NB4 (cell line): ENCODE results near the gene MAFB.
A peak's percentile ranks its signal among the peaks of the same experiment; 100 is the strongest.

Experiments
- DNase-seq: peaks from one replicate; pipeline ENCODE4 v3.0.0; 2010; ENCODE audit warnings: low read depth
- H3K4me3 ChIP-seq: one replicate; pipeline ENCODE4 v1.5.1; 2011; ENCODE audit warnings: mild to moderate bottlenecking, low read depth, low read length, moderate library complexity
- MAX ChIP-seq: IDR thresholded peaks from 2 replicates; pipeline ENCODE4 v1.6.1; 2011; ENCODE audit warnings: low read depth, low read length
- MYC ChIP-seq: IDR thresholded peaks from 2 replicates; pipeline ENCODE4 v1.6.1; 2011; ENCODE audit warnings: low read depth, low read length
- POLR2A ChIP-seq: IDR thresholded peaks from 2 replicates; pipeline ENCODE4 v1.6.1; 2011; ENCODE audit warnings: mild to moderate bottlenecking; ENCODE audit not compliant: insufficient read length; ENCODE audit errors: extremely low read depth
- TF ChIP-seq, protein P1 (sequence below): IDR thresholded peaks from one replicate; pipeline ENCODE4 v1.5.1; 2012; ENCODE audit warnings: low read depth, low read length

The MAFB gene

GRCh38 chr20:40686434-40686882 lies 2.6 kb downstream of the MAFB start:
- TF ChIP-seq POLR2A (no peak), MAX (no peak), MYC (no peak)
- TF ChIP-seq, protein P1, sequence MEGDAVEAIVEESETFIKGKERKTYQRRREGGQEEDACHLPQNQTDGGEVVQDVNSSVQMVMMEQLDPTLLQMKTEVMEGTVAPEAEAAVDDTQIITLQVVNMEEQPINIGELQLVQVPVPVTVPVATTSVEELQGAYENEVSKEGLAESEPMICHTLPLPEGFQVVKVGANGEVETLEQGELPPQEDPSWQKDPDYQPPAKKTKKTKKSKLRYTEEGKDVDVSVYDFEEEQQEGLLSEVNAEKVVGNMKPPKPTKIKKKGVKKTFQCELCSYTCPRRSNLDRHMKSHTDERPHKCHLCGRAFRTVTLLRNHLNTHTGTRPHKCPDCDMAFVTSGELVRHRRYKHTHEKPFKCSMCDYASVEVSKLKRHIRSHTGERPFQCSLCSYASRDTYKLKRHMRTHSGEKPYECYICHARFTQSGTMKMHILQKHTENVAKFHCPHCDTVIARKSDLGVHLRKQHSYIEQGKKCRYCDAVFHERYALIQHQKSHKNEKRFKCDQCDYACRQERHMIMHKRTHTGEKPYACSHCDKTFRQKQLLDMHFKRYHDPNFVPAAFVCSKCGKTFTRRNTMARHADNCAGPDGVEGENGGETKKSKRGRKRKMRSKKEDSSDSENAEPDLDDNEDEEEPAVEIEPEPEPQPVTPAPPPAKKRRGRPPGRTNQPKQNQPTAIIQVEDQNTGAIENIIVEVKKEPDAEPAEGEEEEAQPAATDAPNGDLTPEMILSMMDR: no peak
- peak overlapping the region; percentile 21 for H3K4me3 ChIP-seq
- no peak for DNase-seq

- TF ChIP-seq POLR2A (no peak), MYC (no peak), MAX (no peak)
- TF ChIP-seq, protein P1: no peak
- DNase-seq: no peak
- H3K4me3 ChIP-seq: no peak overlapping the region
Observed at GRCh38 chr20:40685349-40685748, 3.7 kb downstream of the MAFB start.

- DNase-seq: no peak
- no peak overlapping the region for H3K4me3 ChIP-seq
- TF ChIP-seq, protein P1: no peak
Observed at GRCh38 chr20:40683894-40684268, 5.2 kb downstream of the MAFB start.

GRCh38 chr20:40683221-40683893 lies 5.7 kb downstream of the MAFB start:
- no peak for DNase-seq
- TF ChIP-seq POLR2A (no peak), MYC (no peak), MAX (no peak)
- TF ChIP-seq, protein P1: no peak
- no peak overlapping the region for H3K4me3 ChIP-seq

DNA sequence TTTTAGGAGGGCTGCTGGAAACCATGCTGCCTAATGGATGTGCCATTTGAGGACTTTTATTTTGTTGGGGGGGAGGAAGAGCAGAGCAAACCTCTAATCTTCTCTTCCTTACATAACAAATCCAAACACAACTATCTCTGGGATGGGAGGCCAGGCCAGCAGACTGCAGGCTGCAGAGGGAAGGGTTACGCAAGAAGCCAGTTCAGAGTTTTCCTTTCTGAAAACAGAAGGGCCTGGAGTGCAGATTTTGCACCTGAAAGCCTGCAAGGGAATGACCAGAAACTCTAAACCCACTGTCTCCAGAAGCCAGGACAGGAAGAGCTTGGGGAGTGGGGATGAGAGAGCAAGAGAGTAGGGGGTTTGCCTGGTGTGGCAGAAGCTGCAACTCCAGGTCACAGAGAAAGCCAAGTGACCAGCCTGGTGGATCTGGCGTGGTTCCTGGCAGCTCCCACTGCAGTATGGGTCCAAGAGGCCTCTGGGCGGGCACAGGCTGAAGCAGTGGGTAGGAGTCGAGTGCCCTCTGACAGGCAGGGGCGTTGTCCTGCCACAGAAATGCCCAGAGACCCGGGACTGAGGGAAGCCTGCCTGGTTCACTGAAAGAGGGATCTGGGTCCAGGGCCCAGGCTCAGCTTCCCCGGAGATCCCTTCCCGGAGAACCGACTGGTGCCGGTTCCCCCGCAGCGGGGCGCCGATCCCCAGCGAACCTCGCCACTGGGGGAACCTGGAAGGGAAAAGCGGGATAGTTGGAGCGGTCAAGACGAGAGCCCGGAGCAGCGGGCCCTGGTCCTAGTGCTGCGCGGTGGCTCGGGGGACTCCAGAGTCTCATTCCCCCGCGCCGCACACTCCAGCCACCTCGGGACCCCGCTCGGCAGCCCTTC lies 6.7 kb downstream of the MAFB start:
- no peak for DNase-seq
- TF ChIP-seq MAX: no peak
- TF ChIP-seq MYC: no peak
- TF ChIP-seq, protein P1: no peak
- no peak for TF ChIP-seq POLR2A
- no peak overlapping the region for H3K4me3 ChIP-seq
